GM18498 (cell line): ENCODE data around the gene INPP5A.
"Not testable (repeated sequence)": the region's sequence is repeated elsewhere in the genome, so short reads cannot be mapped to it uniquely, and the experiment has no call there.

Source experiments
- ATAC-seq: cut with Tn5 transposase; IDR thresholded peaks from one replicate; pipeline ENCODE4 v1.9.1; 2021; ENCODE audit warnings: mild to moderate bottlenecking, moderate library complexity; ENCODE audit not compliant: unreplicated experiment

INPP5A gene

DNA sequence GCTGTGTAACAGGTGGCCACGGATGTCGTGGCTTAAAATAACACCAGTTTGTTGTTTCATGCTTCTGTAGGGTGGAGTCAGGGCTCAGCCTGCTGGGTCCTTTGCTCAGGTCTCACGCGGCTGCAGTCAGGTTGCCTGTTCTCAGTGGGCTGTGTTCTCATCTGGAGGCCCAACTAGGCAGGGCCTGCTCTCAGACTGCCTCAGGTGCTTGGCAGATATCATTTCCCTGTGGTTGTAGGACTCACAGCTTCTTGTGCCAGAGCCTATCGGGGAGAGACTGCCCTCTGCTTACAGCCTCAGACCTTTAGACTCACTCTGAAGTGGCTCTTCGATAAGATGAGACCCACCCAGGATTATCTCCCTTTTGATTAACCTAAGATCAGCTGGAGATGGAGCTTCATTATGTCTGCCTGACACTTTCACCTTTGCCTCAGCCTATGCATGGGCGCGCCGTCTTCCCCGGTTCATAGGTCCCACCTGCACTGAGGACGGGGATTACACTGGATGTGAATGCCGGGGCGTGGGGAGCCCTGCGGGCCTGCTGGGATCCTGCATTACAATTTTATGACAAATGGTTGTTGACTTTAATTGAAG lies 55.3 kb downstream of the INPP5A start:
- ATAC-seq = peak; percentile 2

DNA sequence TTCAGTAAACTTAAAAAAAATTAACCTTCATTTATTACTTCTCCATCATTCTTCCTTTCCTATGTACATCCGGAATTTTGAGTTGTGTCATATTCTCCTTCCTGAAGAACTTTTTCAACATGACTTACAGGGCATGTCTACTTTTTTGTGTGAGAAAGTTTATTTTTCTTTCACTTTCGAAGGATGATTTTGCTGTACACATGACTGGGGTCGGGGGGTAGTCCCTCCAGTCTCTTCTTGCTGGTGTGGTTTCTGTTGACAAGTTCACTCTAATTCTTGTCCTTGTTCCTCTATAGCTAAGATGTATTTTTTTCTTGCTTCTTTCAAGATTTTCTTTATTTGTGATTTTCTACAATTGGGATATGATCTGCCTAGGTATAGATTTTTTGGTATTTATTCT lies 55.8 kb downstream of the INPP5A start:
- ATAC-seq = peak; percentile 62

DNA sequence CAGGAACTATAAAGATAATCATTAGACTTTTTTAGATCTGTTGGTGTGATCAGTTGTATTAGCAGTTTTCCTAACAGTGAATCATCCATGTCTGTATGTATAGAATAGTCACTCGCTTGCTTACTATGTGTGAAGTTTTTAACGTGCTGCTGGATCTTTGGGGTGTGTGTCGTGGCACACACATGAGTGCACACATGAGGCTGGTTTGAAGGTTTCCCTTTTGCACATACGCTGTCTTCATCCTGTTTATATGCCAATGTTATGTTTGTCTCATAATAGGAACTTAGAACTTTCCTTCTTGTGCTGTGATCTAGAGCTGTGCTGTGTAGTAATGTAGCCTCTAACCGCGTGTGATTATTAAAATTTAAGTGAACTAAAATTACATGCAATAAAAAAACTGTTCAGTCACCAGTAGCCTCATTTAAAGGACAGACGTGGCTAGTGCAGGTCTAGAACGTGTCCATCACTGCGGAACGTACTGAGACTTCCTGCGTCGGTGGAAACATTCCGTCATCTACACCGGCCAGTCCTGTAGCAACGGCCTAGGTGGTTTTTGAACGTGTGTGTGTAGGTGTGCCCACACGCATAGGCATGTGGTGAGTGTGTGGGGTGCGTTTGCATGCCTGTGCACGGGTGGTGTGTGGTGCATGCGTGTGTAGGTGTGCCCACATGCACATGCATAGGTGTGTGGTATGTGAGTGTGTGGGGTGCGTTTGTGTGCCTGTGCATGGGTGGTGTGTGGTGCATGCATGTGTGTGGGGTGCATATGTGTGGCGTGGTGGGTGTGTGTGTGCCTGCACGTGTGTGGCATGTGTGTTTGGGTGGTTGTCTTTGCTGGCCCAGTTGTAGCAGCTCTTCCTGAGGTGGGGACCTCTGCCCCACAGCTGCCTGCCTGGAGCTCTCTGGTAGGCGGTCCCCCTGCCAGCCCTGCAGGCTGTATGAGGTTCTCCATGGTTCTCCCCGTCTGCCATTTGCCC lies 56.6 kb downstream of the INPP5A start:
- peak; percentile 79 for ATAC-seq

DNA sequence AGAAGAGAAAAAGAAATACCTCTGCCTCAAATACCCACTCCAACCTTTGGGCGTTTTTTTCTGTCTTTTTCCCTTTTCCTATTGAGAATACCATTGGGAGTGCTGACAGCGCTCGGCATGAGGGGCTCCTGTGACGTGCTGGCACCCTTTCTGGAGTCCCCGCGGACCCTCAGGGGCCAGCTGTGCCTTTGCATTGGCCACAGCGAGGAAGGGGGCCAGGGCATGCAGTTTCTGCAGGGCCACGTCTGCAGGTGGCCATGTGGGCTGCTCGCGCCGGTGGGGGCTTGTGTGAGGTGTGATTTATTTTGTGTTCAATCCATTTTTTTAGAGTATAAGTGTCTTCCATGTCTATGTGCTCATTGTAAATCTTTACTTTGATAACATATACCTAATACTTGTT lies 57.4 kb downstream of the INPP5A start:
- no peak for ATAC-seq

DNA sequence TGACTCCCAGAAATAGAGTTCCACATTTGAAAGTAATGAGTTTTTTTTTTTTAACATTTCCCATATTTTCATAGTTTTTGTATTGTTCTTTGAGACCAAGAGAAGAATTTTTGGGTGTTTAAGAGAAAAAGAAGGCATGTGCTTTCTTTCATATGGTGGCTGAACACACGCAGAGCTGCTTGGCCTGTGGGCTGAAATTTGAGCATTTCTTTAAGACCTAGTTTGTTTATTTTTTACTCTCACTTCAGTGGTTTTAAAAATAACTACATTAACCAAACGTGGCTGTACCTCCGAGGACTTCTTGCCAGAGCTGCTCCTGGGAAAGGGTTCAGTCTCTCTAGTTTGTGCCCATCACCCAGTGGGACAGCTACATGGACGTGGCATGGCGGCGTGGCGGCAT lies 58.3 kb downstream of the INPP5A start:
- no peak for ATAC-seq

DNA sequence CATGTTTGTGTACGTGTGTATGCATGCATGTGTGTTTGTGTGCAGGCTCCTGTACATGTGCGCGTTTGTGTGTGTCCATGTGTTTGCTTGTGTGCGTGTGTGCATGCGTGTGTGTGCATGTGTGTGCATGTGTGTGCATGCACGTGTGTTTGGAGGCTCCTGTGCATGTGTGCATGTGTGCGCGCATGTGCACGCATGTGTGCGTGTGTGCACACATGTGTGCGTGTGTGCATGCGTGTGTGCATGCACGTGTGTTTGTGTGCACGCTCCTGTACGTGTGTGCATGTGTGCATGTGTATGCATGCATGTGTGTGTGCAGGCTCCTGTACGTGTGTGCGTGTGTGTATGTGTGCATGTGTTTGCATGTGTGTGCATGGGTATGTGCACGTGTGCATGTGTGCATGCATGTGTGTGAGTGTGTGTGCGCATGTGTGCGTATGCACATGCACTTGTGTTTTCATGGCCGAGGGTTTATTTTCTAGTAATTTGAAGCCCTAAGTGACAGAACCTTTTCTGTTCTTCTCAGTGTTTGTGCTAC lies 59.2 kb downstream of the INPP5A start:
- ATAC-seq = no peak

DNA sequence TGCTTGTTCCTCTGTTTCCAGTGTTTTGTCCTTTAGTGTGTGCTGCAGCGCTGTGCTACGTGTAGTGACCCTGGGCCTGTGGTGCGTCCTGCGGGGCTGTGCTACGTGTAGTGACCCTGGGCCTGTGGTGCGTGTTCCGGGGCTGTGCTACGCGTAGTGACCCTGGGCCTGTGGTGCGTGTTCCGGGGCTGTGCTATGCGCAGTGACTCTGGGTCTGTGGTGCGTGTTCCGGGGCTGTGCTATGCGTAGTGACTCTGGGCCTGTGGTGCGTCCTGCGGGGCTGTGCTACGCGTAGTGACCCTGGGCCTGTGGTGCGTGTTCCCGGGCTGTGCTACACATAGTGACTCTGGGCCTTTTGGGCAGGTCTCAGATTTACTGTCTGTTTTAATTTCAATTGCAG lies 60.1 kb downstream of the INPP5A start:
- ATAC-seq = no peak

DNA sequence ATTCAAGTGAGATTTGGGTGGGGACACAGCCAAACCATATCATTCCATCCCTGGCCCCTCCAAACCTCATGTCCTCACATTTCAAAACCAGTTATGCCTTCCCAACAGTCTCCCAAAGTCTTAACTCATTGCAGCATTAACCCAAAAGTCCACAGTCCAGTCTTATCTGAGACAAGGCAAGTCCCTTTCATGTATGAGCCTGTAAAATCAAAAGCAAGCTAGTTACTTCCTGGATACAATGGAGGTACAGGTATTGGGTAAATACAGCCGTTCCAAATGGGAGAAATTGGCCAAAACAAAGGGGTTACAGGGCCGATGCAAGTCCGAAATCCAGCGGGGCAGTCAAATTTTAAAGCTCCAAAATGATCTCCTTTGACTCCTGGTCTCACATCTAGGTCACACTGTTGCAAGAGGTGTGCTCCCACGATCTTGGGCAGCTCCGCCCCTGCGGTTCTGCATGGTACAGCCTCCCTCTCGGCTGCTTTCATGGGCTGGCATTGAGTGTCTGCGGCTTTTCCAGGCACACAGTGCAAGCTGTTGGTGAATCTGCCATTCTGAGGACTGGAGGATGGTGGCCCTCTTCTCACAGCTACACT lies 61.5 kb downstream of the INPP5A start:
- ATAC-seq = not testable (repeated sequence)

DNA sequence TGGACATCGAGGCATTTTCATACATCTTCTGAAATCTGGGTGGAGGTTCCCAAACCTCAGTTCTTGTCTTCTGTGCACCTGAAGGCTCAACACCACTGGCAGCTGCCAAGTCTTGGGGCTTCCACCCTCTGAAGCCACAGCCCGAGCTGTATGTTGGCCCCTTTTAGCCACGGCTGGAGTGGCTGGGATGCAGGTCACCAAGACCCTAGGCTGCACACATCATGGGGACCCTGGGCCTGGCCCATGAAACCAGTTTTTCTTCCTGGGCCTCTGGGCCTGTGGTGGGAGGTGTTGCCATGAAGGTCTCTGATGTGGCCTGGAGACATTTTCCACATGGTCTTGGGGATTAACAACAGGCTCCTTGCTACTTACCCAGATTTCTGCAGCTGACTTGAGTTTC lies 62.1 kb downstream of the INPP5A start:
- ATAC-seq = no peak

DNA sequence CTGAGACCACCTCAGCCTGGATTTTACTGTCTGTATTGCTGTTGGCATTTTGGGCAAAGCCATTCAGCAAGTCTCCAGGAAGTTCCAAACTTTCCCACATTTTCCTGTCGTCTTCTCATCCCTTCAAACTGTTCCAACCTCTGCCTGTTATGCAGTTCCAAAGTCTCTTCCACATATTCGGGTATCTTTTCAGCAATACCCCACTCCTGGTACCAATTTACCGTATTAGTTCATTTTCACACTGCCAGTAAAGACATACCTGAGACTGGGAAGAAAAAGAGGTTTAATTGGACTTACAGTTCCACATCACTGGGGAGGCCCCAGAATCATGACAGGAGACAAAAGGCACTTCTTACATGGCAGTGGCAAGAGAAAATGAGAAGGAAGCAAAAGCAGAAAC lies 62.8 kb downstream of the INPP5A start:
- no peak for ATAC-seq

DNA sequence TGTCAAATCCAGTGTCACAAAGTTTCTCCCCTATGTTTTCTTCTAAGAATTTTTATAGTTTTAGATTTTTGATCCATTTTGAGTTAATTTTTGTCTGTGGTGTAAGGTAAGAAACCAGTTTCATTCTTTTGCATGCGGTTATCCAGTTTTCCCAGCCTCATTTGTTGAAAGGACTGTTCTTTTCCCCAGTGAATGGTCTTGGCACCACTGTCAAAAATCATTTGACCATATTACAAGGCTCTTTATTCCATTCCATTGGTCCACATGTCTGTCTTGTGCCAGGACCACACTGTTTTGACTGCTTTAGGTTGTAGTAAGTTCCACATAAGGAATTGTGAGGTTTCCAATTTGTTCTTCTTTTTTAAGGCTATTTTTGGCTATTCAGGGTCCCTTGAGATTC lies 64.0 kb downstream of the INPP5A start:
- no peak for ATAC-seq

DNA sequence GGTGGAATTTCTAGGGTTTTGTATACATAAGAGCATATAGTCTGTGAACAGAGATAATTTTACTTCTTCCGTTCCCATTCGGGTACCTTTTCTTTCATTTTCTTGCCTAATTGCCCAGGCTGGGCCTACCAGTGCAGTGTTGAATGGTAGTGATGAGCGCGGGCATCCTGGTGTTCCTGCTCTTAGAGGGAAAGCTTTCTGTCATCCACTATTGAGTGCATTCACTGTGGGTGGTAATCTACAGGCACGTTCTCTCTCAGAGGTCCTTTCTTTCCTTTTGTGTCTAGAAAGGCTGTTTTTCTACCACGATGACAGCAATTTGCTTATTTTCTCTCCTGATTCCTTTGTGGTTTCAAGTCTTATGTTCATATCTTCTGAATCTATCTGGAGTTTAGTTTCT lies 65.0 kb downstream of the INPP5A start:
- no peak for ATAC-seq

DNA sequence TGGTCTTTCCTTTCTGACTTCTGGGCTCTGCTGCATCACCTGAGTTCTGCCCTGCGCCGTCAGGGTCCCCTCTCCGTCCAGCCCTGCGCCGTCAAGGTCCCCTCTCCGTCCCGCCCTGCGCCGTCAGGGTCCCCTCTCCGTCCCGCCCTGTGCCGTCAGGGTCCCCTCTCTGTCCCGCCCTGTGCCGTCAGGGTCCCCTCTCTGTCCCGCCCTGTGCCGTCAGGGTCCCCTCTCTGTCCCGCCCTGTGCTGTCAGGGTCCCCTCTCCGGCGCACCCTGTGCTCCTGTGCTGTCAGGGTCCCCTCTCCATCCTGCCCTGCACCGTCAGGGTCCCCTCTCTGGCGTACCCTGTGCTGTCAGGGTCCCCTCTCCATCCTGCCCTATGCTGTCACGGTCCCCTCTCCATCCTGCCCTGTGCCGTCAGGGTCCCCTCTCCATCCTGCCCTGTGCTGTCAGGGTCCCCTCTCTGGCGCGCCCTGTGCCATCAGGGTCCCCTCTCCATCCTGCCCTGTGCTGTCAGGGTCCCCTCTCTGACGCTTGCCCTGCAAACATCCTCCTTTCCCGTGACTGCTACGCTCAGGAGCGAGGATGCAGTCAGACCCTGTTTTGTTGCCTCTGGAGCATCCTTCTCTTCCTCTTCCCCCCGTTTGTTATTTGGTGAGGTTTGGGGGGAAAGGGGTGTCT lies 66.4 kb downstream of the INPP5A start:
- ATAC-seq = no peak

DNA sequence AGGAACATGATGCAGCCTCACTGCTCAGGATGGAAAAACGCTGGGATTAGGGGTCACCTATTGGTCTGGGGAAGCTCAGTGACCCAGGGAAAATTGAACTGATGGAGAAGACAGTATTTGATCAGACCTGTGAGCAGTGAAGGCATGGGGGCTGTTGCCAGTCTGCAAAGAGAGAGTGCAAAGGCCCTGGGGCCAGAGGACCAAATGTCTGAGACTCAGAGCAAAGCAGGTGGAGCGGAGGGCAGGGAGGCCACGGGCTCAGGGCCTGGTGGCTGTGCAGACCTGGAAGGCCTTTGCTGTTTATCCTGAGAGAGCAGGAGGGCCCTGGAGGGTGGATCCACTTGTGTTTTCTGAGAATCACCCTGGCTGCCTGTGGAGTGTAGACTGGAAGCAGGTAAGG lies 67.1 kb downstream of the INPP5A start:
- no peak for ATAC-seq

DNA sequence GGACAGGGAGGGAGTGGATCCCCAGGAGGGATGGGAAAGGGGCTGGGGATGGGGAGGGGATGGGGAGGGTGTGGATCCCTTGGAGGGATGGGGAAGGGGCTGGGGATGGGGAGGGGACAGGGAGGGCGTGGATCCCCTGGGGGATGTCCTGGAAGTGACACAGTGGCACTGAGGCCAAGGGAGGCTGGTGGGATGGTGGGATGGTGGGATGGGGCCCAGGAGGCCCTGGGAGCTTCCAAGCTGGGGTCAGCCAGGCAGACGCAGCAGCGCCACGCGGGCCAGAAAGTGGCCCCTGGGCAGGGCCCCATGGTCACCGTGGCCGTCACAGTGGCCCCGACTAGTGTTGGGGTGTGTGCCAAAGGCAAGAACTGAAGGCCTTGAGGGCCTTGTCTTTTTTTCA lies 67.8 kb downstream of the INPP5A start:
- no peak for ATAC-seq

DNA sequence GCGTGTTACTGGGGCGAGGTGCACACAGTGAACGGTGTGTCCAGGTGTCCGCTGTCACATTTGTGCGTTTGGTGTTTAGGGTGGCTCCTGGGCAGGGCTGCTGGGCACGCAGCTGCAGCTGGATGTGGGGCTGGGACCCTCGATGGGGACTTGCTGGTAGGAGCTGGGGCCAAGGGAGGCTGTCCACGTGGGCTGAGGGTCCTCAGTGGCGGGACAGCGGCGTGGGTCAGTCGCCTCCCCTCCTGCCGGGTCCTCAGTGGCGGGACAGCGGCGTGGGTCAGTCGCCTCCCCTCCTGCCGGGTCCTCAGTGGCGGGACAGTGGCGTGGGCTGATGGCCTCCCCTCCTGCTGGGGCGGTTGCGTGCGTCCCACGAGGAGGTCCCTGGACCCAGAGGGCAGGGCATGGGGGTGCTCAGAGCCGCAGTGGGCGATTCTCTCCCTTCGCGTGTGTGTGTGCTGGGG lies 68.5 kb downstream of the INPP5A start:
- no peak for ATAC-seq

DNA sequence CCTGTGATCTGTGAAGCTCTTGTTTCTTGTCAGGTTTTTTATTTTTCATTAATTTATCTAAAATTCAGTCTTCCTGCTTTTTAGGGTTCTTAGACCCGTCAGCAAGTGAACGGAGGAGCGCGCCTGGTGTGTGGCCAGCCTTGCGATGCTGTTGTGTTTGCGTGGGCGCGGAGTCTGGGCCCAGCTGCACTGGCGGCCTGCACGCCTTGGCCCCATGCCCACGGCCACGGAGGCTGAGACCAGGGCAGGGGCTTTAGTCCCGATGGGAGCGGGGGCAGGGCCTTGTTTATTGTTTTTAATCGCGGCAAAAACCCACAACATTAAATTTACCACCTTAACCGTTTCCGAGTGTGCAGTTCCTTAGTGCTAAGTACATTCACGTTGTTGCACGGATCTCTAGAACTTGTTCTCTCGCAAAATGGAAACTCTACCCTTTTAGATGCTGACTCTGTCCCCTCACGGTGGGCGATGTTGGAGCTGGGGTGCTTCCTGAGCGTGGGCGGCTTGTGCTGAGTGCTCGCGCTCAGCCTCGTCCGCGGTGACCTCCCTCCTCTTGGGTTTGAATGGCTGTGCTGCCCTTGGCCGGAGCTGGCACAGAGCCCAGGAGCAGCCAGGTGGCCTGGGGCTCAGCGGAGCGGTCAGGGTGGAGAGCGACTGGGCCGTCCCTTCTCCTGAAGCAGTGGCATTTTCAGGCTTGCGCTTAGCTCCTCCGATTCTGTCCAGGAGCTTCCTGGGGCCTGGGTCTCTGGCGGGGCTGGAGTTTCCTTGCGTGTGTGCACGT lies 69.1 kb downstream of the INPP5A start:
- ATAC-seq = no peak

DNA sequence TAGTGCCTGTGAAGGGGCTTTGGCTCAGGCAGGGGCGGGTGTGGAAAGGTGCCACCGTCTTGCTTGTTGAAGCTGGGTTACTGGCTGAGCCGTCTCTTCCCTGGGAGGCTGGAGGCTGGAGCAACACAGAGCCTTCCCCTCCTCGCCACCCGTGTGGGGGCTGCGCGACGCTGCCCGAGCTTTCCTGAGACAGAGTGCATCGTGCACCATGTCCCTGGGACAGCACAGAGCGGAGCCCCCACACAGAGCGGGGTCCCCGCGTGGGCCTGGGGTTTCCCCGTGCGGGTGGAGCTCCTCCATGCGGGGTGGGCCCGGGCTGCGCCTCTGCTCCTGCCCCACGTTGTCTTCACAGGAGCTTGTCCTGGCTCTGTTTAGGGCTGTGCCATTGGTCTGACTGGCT lies 69.9 kb downstream of the INPP5A start:
- no peak for ATAC-seq

DNA sequence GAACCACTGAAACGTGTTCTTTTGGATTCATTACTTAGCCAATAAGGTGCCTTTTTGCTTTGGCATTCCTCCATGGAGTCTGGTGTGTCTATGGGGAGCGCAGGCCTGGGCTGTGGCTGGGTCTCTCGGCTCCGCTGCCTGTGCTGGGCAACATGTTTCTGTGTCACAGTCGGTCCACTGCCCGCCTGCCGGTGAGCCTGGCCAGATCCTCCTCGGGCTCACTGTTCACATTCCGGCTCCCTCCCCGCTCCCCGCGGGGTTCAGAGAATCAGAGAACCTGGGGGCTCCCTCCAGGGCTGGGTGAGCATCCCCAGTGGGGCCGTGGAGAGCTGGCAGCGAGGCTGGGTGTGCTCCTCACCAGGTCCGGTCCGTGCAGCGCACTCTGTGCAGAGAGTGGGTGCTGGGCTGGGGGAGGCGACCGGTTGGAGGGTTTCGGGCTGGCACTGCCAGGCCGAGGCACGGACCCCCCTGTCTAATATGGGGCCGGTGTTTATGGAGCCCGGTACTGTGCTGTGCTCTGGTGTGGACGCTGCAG lies 70.4 kb downstream of the INPP5A start:
- ATAC-seq = no peak
